Stimulated activated CD4-positive, alpha-beta T cell treated with anti-CD3 and anti-CD28 coated beads, TNF-alpha, amount 100 ng/mL, for 48 hours (primary cell): ENCODE results near the gene OR2M7.
"Not testable (repeated sequence)": the region's sequence is repeated elsewhere in the genome, so short reads cannot be mapped to it uniquely, and the experiment has no call there.

Source experiments
- DNase-seq, 3 donors: peaks; one replicate each; pipeline ENCODE4 v3.0.0-alpha.2; 2020; ENCODE audit warnings: low read depth in 3 of 3

The OR2M7 gene, protein sequence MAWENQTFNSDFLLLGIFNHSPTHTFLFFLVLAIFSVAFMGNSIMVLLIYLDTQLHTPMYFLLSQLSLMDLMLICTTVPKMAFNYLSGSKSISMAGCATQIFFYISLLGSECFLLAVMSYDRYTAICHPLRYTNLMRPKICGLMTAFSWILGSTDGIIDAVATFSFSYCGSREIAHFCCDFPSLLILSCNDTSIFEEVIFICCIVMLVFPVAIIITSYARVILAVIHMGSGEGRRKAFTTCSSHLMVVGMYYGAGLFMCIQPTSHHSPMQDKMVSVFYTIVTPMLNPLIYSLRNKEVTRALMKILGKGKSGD

GRCh38 chr1:248324468-248324867 lies at the start of gene OR2M7:
Gene OR2M7, minus strand, starts transcription at chr1:248324568. Its CDS starts 0 bp downstream, at chr1:248324568.
- DNase-seq, result no peak

- DNase-seq, result no peak
Measured at GRCh38 chr1:248373761-248374160, 49.4 kb upstream of the OR2M7 start.

GRCh38 chr1:248372394-248372793 lies 48.0 kb upstream of the OR2M7 start:
- no peak for DNase-seq

GRCh38 chr1:248366609-248367008 lies 42.2 kb upstream of the OR2M7 start:
- DNase-seq, result no peak

DNA sequence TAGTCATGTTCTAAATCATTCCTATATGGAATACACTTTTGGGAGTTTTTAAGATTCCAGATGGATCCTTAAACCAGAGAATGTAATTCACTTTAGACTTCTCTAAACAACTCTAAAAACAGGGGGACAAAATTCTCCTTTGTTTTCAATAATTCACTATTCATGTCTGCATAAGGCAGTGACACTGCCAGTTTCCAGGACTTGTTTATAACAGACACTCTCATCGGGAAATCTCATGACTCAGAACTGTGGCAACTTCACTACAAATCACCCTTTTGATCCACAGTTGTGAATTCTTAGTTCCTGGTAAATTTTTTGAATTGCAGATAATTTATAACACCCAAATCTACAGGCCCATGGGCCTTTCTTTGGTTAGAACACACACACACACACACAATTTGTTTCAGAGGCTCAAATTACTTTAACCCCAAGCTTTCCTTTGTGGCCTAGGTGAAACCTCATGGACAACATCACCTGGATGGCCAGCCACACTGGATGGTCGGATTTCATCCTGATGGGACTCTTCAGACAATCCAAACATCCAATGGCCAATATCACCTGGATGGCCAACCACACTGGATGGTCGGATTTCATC lies 36.9 kb upstream of the OR2M7 start, which contains the start of gene OR2T4:
Gene OR2T4, plus strand, starts transcription at position 545 of the 595 bp plus-strand sequence. Its CDS starts 0 bp downstream, at position 545.
- no peak for DNase-seq

- no peak for DNase-seq
Measured at GRCh38 chr1:248359415-248359814, 35.0 kb upstream of the OR2M7 start.

DNA sequence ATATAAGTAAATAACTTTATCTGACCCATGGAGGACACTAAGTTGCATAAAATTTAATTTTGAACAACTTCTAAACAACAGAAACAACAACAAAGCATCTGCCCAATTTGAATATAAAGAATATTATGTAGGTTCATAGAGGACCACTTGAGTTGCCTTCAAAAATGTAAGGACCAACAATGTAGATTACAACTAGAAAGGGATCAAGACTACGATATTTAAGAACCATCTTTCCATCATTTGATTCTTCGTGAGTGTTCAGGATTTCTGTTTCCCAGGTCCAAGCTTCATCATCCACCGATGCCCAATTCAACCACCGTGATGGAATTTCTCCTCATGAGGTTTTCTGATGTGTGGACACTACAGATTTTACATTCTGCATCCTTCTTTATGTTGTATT lies 24.1 kb upstream of the OR2M7 start, which contains the start of gene OR14C36:
Gene OR14C36, plus strand, starts transcription at position 301 of the 400 bp plus-strand sequence. Its CDS starts 0 bp downstream, at position 301.
- DNase-seq, result no peak

GRCh38 chr1:248343451-248343850 lies 19.1 kb upstream of the OR2M7 start:
- DNase-seq, result no peak

DNA sequence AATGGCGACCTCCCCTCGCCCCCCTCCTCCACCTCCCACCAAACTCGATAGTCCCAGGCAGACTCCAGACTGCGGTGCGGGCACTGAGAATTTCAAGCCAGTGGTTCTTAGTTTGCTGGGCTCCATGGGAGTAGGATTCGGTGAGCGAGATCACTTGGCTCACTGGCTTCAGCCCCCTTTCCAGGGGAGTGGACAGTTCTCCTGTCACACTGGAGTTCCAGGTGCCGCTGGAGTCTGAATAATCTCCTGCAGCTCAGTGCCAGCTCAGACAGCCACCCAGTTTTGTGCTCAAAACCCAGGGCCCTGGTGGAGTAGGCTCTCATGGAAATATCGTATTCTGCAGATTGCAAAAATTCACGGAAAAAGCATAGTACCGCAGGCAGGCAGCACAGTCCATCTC lies 7.6 kb downstream of the OR2M7 start:
- no peak for DNase-seq

GRCh38 chr1:248306740-248307139 lies 17.6 kb downstream of the OR2M7 start:
- DNase-seq, result not testable (repeated sequence)

DNA sequence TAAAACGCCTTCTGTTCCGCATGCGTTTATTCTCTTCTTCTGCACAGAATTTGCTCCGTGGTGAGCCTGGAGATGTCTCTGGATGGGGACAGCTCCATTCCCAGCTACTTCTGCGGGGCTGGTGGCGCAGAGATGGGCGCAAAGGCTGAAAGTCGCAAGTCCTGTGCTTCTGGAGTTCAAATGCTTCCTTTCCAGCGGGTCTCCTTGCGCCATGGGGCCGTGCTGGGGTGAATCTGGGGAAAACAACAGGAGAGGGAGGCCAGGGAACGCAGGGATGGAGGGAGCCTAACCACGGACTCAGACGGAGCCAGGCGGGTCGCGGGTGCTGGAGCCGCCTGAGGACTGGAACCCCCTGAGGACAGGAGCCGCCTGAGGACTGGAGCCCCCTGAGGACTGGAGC lies 18.3 kb downstream of the OR2M7 start:
- no peak for DNase-seq

- not testable (repeated sequence) for DNase-seq
Measured at GRCh38 chr1:248305672-248306071, 18.7 kb downstream of the OR2M7 start.

- DNase-seq, result no peak
Measured at GRCh38 chr1:248303324-248303723, 21.0 kb downstream of the OR2M7 start, which contains the start of gene OR2T12. Gene OR2T12, minus strand, starts transcription at chr1:248303424. Its CDS starts 7,846 bp downstream, at chr1:248295578.

DNA sequence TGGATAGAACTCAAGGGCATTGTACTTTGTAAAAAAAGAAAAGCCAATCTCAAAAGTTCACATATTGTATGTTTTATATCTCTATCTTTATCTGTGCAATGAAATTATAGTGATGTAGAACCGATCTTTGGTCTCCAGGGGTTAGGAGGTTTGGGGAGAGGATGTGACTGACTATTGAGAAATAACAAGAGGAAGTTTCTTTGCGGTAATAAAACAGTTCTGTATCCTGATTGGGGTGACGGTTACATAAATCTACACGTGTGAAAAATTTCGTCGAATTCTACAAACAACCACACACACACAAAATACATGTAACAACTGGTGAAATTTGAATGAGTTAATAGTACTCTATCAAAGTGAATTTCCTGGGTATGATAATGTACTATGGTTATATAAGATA lies 36.0 kb downstream of the OR2M7 start:
- no peak for DNase-seq

DNA sequence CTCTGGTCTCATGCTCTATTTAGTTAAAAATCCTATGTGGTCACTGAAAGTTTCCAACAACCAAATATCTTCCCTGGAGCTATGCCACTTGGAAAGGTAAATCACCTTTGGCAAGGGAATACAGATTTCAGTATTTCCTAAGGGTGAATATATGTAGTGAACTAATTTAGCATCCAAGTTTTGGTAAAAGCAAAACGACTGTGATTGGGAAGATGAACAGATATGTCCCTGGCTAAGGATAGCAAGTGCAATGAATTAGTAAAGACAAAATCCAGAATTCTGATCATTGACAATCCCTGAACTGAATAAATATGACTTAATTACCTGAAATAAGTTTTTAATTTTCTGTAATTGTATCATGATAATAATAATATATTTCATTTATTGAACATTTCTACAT lies 46.5 kb downstream of the OR2M7 start, which contains the start of gene OR2T33:
Gene OR2T33, minus strand, starts transcription at position 101 of the 400 bp plus-strand sequence. CDS start 4,162 bp downstream, outside the sequence.
- DNase-seq, result no peak
